Motor neuron (in vitro differentiated cells): ENCODE data around the gene RPH3AL. TPM values are rescaled to one million over a fixed set of nuclear protein-coding genes. Genes with fewer than 3 reads are reported as not detected.
A peak's percentile ranks its signal among the peaks of the same experiment; 100 is the strongest.
"Not testable (repeated sequence)": the region's sequence is repeated elsewhere in the genome, so short reads cannot be mapped to it uniquely, and the experiment has no call there.

Experiments used
- ATAC-seq, 8 experiments: fragments of 200-7000 bp; cut with Tn5 transposase; replicated peaks in 6 of 8; 2 replicates each; pipeline ENCODE4 v1.8.0; 2021; ENCODE audit warnings: mild to moderate bottlenecking in 8 of 8, moderate library complexity in 8 of 8
- H3K27ac ChIP-seq, 2 donors: fragments of 250-450 bp; sonication (Bioruptor Pico); 2 replicates each; pipeline ENCODE4 v1.9.0; 2021; ENCODE audit warnings: antibody characterized with exemption in 2 of 2, mild to moderate bottlenecking in 2 of 2, moderate library complexity in 1 of 2
- H3K4me1 ChIP-seq, 2 donors: fragments of 250-450 bp; sonication (Bioruptor Pico); replicated peaks in 1 of 2; 2 replicates each; pipeline ENCODE4 v1.6.1; 2021; ENCODE audit warnings: antibody characterized with exemption in 2 of 2, mild to moderate bottlenecking in 2 of 2, moderate library complexity in 1 of 2
- H3K4me3 ChIP-seq, 5 donors: fragments of 250-450 bp; sonication (Bioruptor Pico); 2 replicates each; pipeline ENCODE4 v1.9.0; 2021; ENCODE audit warnings: antibody characterized with exemption in 5 of 5, mild to moderate bottlenecking in 5 of 5, moderate library complexity in 4 of 5
- WGBS, 10 experiments: fragments of 450-650 bp; shearing (Covaris generic); methylation state at CpG; one replicate each; pipeline ENCODE4 v1.0.0; 2022; 5-methylcytosine and 5-hydroxymethylcytosine counted together
- in situ Hi-C, 9 experiments: fragments of 400-800 bp; cut with MboI; loops; one replicate each; pipeline ENCODE4 v1.15.0; 2021; ENCODE audit warnings: low sequenced_read_pairs in 9 of 9, low pct_unique_long_range_greater_than_20kb in 2 of 9; ENCODE audit not compliant: unreplicated experiment in 9 of 9
- total RNA-seq, 8 experiments: library from RNA; unstranded; fragments of 300-600 nt; gene quantifications; 2 replicates each; pipeline versions ENCODE4 v1.2.3 to v1.2.4, GENCODE V29; 2022

The RPH3AL gene
- total RNA-seq, 8 experiments from 2014 or later: 1.4 to 7.6 (median 3.0) TPM

DNA sequence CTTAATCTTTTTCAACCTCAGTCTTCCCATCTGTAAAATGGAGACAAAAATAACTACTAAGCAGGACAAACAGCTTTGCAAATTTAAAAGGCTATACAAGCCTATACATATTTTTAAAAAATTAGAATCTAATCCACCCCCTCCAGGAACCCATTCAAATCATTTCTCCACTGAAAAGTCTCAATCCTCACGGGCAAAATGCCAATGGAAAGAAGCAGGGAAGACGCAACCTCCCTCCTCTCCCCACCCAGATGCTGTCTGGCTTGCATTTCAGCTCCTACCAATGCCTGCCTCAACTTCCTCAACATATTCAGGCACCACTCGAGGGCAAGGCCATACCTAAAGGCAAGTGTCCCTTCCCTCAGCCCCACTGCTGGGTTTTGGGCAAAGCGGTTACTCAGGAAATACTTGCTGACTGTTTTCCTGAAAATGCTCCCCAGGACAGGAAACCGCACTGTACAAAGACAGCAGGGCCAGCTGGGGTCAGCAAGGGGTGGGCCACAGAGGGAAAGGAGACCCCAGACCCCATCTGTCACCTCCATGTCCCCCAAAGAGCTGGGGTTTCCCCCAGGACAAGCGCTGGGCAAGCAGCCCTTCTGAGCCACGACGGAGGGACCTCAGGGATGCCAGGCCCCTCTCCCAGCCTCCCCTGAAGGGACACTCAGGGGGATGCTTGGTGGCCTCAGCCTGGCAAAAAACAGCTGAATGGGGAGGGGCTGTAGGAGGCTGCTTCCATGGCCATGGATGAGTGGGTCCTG lies 123.5 kb downstream of the RPH3AL start:
- ATAC-seq: no peak
- WGBS, 10 experiments: 0 to 100% (median 73%) methylated on average over 1 to 4 of the region's 8 CpGs; no CpG with 5 or more reads in 5 of the 10 experiments
- H3K27ac ChIP-seq: no peak overlapping the region
- H3K4me3 ChIP-seq: no peak overlapping the region
- in situ Hi-C loops: no loop called here
- H3K4me1 ChIP-seq: peaks cover 34 to 41% of the 10 kb centered on the region in 2 donors

DNA sequence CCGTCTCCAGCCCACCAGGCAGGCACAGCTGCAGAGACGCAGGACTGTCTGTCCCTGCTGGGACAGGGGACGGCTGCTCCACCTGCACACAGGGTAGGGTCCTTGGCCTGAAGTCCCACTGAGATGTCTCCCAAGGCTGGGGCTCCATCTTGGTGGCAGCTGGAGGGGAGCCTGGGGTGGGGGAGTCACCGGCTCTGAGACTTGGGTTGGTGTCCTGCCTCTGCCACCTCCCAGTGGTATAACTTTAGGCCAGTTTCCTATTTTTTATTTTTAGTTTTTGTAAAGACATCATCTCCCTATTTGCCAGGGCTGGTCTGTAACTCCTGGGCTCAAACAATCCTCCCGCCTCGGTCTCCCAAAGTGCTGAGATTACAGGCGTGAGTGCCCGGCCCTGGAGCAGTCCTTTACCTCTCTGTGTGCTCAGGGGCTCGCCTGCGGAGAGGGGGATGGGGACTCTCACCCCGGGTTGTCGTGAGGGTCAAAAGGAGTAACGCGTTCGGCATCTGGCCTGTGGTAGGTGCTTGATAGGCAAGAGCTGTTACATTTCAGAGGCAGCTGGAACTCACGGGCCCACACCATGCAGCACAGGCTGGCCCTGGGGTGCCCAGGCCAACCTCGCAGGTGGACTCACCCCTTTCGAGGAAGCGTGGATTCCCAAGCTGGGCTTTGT lies 124.5 kb downstream of the RPH3AL start:
- no peak overlapping the region for H3K4me3 ChIP-seq
- peaks cover 30 to 39% of the 10 kb centered on the region in 2 donors for H3K4me1 ChIP-seq
- 20 to 84% (median 81%) methylated on average over 1 to 10 of the region's 19 CpGs; no CpG with 5 or more reads in 4 of the 10 experiments for WGBS, 10 experiments
- no peak overlapping the region for H3K27ac ChIP-seq
- no peak for ATAC-seq
- in situ Hi-C loops: no loop called here

DNA sequence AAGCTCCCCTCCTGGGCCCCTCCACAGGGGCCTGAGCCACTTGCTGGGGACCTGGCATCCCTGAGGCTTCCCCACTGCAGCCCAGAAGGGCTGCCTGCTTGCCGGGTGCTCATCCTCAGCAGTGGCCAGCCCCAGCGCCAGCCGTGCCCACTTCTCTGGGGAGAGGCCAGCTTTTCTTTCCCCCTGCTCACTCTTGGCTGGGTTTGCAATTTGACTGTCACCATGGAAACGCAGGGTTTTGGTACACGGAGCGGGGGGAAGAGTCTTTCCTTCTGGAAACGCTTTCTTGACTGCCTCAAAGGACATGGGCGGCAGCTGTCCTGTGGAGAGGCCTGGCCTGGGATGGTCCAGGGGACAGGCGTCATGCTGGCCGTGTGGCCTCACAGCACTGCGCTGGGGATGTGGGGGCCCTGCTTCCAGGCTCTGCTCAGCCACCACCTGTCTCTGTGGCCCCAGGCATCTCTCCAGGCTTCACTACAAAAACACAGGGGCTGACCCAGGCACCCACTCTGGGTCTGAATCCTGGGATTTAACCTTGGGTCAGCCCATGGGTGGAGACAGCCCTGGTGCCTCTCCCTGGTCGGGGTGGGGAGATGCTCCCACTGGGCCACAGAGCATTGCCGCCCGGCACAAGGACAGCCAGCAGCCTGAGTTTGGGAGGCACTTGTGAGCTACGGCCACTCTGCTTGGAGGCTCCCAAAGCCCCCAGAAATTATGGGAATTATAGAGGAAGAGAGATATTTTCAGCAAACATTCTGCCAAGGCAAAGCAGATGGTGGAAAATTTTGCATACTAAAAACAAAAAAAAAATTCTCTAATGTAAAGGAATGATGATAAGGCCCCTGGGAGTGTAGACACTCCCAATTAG lies 125.3 kb downstream of the RPH3AL start:
- Histone ChIP-seq H3K27ac (no peak overlapping the region), H3K4me1 (peaks cover 27 to 35% of the 10 kb centered on the region in 2 donors), H3K4me3 (no peak overlapping the region)
- in situ Hi-C loops: no loop called here
- 17 to 80% methylated on average over 1 to 5 of the region's 15 CpGs; no CpG with 5 or more reads in 8 of the 10 experiments for WGBS, 10 experiments
- ATAC-seq: peak; percentile 33 to 79 (median 67)

DNA sequence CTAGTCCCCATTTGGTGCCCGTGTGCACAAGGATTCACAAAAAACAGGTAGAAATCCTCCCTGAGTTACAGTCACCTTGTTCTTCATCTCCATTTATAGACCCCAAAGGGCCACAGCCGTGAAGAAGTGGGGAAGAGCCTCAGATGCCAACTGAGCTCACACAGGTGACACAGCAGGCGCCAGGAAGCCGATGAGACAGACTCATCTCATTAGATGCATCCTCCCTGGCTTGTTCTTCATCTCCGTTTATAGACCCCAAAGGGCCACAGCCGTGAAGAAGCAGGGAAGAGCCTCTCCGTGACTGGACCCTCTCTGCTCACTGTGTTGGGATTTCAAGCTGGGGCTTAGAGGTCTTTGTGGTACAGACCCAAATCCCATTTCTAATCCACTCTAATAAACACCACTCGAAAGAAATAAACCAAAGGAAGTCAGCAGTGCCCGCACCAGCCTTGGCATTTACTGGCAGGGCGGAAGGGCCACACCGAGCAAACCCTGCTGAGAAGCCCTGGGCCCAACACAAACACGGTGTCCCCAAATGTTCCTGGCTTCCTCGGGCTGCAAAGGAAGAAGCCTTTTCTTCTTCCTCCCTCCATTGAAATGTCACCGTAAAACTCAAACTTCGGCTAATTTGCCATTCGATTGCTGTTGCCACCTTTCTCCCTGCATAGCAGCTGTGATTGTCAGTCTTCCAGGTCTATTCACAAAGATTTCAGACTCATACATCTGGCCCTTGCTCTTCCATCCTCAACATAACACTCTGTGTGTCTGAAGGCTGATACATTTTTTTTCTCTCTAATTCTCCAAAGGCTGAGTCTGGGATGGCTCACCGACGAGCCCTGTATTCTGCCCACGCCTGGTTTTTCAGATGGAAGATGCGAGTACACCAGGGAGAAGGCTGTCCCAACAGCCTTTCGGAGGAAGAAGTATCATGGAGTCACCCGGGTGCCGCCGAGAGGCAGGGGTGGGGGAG lies 126.2 kb downstream of the RPH3AL start:
- ATAC-seq: peak in 5 of 8 experiments; percentile 9 to 38 (median 30)
- in situ Hi-C loops: no loop called here

DNA sequence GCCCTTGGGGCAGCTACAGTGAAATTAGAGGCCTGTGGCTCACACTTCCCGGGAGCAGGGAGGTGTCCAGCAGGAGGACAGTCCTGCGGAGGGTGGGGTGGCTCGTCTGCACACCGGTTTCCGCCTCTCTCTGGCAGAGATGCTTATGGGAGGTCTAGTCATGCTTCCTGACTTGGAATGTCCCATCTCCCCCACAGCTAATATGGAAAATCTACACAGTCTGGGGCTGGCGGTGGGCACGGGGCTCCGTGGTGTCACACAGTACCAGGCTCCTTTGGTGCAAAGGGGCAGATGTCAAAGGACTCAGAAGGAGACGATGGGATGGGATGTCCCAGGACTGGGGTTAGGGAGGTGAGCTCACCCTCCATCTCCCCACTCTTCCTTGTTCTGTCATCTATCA lies 127.1 kb downstream of the RPH3AL start:
- Histone ChIP-seq H3K4me1 (peaks cover 25 to 29% of the 10 kb centered on the region in 2 donors), H3K4me3 (no peak overlapping the region), H3K27ac (no peak overlapping the region)
- WGBS, 10 experiments: 65 to 100% (median 100%) methylated on average over 2 to 3 of the region's 9 CpGs; no CpG with 5 or more reads in 6 of the 10 experiments
- in situ Hi-C loops: no loop called here
- peak in 1 of 8 experiments; percentile 19 for ATAC-seq

More for the DNA sequence above, 126.2 kb downstream of the RPH3AL start:
- peaks cover 27 to 30% of the 10 kb centered on the region in 2 donors for H3K4me1 ChIP-seq
- H3K27ac ChIP-seq: no peak overlapping the region
- no peak overlapping the region for H3K4me3 ChIP-seq
- WGBS, 10 experiments: 40 to 90% (median 65%) methylated on average over 1 to 13 of the region's 24 CpGs

DNA sequence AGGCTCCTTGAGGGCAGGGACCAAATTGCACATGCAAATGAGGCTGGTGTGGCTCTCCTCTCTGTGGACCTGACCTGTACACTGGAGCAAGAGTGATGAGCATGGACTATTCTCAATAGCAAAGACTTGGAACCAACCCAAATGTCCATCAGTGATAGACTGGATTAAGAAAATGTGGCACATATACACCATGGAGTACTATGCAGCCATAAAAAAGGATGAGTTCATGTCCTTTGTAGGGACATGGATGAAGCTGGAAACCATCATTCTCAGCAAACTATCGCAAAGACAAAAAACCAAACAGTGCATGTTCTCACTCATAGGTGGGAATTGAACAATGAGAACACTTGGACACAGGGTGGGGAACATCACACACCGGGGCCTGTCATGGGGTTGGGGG lies 128.0 kb downstream of the RPH3AL start:
- in situ Hi-C loops: not testable (repeated sequence)
- no CpG with 5 or more reads among the region's 2 CpGs for WGBS, 10 experiments

DNA sequence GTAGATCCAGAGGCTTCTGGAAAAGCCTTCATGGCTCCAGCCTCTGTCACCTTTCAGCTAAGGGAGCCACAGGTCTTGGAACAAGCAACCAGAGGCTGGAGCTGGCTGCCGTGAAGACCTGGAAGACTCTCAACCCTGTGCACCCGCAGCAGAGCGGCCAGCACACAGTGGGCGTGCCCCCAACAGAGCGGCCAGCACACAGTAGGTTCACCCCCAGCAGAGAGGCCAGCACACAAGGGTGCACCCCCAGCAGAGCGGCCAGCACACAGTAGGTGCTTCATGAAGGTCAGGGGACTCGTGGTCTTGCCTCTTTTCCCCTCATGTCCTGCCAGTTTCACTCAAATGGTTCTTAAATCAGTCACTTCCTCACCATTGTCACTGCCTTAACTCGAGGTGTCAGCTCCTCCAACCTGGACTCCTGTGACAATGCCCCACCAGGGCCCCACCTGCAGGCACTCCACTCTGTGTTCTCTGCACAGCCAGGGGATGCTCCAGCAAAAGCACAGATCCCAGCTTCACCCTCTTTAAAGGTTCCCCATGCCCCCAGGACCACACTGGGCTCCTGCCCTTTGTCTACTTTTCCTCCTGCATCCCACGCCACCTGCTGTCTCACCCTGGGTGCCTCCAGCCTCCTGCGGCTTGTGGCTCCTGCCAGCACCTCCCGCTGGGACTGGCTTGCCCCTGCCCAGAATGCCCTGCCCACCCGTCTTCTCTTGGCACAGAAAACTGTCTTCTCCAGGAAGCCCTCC lies 128.7 kb downstream of the RPH3AL start:
- Histone ChIP-seq H3K27ac (no peak overlapping the region), H3K4me3 (no peak overlapping the region), H3K4me1 (peaks cover 14 to 16% of the 10 kb centered on the region in 2 donors)
- ATAC-seq: no peak
- WGBS, 10 experiments: 10 to 92% (median 81%) methylated on average over 1 to 5 of the region's 12 CpGs; no CpG with 5 or more reads in 5 of the 10 experiments
- in situ Hi-C loops: no loop called here

More for the DNA sequence above, 128.0 kb downstream of the RPH3AL start:
- not testable (repeated sequence) for ATAC-seq, H3K27ac ChIP-seq, H3K4me3 ChIP-seq
- peaks cover 18 to 20% of the 10 kb centered on the region in 2 donors for H3K4me1 ChIP-seq

DNA sequence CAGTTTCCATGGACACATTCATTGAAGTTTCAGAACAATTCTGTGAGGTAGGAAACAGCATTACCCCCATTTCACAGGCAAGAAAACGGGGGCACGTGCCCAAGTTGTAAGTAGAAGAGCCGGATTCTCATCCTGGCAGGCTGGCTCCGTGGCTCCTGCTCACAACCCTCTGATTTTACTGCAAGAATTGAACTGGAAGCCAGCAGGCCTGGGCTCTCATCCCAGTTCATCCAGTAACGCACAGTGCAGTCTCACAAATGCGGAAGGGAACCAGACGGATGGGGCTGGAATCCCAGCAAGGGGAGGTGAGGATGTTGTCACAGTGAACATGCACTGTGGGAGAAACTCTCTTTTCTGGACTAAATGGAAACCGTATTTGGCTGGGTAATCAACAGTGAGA lies 130.4 kb downstream of the RPH3AL start:
- Histone ChIP-seq H3K4me1 (peaks cover 8 to 12% of the 10 kb centered on the region in 2 donors), H3K27ac (no peak overlapping the region), H3K4me3 (no peak overlapping the region)
- ATAC-seq: no peak
- in situ Hi-C loops: no loop called here
- 53 to 100% (median 83%) methylated on average over 1 to 5 of the region's 8 CpGs; no CpG with 5 or more reads in 6 of the 10 experiments for WGBS, 10 experiments

DNA sequence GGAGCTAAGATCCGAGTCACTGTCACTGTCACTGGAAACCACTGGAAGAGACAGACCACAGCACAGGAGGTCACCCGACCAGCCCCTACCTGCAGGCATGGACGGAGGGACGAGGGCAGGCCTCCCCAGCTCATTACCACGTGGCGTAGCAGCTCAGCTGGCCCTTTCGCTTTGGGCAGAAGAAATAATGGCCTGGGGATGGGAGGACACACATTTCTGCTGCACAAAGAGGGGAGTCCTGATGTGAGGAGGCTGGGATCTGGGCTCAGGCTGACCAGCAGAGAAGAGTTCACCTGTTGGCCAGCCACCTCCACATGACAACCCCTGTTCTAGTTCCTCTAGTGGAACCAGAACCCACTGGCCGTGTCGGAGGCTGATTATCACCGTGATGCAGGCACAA lies 132.9 kb downstream of the RPH3AL start:
- in situ Hi-C loops: no loop called here

DNA sequence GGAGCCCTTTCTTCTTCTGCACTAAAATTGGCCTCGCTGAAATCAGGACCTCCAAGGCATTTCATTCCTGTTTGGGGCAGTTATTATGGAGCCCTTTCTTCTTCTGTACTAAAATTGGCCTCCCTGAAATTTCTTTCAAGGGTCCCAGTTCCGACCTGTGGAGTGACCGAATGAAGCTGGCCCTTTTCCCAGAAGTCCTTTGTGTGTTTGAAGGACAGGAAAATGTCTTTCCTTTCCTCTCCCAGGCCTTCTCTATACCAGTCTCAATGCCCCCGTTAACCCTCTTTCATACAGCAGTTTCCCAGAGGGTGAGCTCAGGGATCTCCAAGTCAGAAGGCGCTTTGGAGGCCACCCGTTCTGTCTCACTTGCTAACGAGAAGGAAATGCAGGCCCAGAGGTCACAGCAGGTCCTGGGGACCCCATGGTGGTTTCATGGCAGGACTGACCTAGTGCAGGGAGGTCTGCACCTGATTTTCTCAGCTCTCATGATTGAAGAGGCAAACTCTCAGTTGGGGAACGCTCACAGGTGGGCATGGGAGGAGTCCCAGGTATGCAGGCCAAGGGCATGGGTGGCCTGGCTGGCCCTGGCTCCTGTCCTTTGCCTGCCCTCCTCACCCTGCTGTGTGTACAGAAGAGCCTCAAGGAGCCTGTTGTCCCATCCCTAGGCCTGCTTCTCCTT lies 134.0 kb downstream of the RPH3AL start:
- in situ Hi-C loops: no loop called here
- no peak overlapping the region for H3K27ac ChIP-seq
- 20 to 100% (median 66%) methylated on average over 1 to 6 of the region's 8 CpGs; no CpG with 5 or more reads in 3 of the 10 experiments for WGBS, 10 experiments
- ATAC-seq: no peak
- H3K4me3 ChIP-seq: no peak overlapping the region
- peaks cover 0 to 5% of the 10 kb centered on the region in 2 donors for H3K4me1 ChIP-seq

More for the DNA sequence above, 132.9 kb downstream of the RPH3AL start:
- Histone ChIP-seq H3K4me1 (peaks cover 0 to 5% of the 10 kb centered on the region in 2 donors), H3K27ac (no peak overlapping the region), H3K4me3 (no peak overlapping the region)
- WGBS, 10 experiments: 43 to 100% (median 72%) methylated on average over 1 to 7 of the region's 10 CpGs; no CpG with 5 or more reads in 3 of the 10 experiments
- no peak for ATAC-seq

DNA sequence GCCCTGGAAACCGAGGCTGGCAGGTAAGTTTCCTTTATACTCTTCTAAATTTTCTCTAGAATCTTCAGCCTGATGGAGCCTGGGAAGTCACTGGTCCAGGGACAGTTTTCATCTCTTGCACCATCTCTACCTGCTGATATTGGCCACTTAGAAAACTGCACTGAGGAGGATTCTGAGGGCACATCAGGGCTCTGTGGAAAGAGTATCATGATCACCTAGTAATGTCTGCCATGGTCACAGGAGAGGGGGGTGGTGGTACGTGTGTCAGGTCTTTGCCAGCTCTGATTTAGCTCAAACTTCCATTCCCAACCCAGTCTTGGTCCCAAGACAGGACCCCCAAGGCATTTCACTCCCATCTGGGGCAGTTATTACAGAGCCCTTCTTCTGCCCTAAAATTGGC lies 136.0 kb downstream of the RPH3AL start:
- peaks cover 0 to 5% of the 10 kb centered on the region in 2 donors for H3K4me1 ChIP-seq

More for the DNA sequence above, 136.0 kb downstream of the RPH3AL start:
- ATAC-seq: no peak
- H3K4me3 ChIP-seq: no peak overlapping the region
- in situ Hi-C loops: no loop called here
- WGBS, 10 experiments: 60 to 100% (median 70%) methylated on average over 1 to 2 of the region's 2 CpGs; no CpG with 5 or more reads in 7 of the 10 experiments
- no peak overlapping the region for H3K27ac ChIP-seq
